ENCODE results near the gene NR2F2.

The NR2F2 gene

DNA sequence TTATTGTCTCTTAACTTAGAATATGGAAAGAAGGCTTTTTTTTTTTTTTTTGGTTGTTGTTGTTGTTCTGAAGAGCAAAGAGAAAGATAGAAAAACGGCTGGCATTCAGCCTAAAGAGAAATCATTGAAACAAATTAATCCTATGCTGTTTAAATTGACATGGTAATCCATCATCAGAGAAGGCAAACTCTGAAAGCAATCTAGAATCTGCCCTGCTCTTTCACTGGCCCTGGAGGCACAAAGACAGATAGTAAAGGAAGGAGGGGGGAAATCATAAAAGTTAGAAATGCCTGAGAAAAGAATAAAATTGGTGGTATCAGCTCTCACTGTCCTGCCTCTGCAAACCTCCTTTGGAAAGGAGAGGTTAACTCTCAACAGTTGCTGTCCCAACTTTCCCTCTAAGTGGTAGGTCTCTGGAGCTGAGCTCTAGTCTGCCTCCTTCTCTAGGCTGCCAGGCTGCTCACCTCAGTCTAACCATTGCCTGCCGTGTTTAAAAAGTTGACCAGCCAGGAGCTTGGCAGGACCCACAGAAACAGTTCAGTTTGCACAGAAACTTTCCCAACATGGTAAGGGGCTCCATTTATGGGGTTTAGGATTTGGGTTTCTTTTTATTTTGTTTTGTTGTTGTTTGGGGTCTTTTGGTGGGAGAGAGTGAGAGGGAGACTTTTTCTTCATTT, 13.4 kb upstream of the NR2F2 start:
- DNase-seq (ENCODE audit: extremely low read depth in 1 of 2, low read depth in 1 of 2) = no peak

DNA sequence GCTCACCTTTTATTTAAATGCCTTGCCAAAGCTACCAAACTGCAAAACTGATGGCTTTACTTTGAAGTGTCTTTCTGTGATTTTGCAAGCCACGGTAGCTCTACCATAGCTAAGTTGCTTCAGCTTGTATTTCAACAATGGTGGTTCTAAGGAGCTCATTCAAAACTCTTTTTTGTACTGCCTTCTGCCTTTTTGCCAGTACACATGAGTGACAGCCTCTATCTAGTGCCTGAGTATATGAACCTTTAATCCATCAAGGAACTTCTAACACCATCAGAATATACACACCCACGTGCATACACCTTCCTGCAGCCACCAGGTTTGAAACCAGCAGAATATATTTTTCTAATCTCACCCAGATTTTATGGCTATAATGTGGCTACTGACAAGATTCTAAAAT, 10.4 kb upstream of the NR2F2 start:
- DNase-seq (ENCODE audit: extremely low read depth in 1 of 2, low read depth in 1 of 2) = no peak

DNA sequence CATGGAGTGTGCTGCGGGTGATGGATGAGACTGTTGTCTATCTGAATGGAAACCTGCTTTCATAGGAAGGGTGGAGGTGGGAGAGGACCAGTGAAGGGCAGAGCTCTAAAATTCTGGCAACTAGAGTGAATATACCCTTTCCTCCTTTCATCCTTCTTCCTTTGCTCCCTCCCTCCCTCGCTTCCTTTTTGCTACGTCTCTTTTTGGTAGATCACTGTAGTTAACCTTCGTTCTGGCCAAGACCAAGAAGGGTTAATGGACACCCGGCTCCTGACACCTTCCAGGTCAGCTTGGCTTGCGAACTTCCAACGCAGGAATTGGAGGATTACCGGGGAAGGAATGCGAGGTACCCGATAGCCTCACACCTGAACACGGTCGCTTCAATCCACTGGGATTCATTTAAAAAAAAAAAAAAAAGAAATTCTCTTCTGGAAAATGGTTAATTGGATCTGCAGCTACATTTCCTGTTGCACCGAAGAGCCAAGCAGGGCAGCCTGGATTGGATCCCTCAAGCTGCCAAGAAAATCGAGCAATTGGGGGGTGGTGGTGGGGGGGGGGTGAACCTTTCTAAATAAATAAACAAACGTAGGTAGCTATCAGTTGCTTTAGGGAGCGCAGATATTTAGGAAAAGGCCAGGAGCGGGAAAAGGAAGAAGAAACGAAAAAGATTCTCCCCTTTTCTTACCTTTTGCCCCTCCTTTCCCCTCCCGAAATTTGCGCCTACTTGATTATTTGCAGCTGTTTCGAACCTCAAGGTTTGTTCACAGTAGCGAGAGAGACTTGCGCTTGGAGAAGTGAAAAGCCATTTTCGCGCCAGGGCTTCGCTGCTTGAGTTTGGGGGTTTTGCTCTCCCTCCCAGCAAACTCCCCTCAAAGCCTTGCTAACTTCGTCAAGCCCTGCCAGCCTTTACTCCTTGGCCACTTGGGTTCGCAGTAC, 9.5 kb upstream of the NR2F2 start:
- no peak for DNase-seq (ENCODE audit: extremely low read depth in 1 of 2, low read depth in 1 of 2)

DNA sequence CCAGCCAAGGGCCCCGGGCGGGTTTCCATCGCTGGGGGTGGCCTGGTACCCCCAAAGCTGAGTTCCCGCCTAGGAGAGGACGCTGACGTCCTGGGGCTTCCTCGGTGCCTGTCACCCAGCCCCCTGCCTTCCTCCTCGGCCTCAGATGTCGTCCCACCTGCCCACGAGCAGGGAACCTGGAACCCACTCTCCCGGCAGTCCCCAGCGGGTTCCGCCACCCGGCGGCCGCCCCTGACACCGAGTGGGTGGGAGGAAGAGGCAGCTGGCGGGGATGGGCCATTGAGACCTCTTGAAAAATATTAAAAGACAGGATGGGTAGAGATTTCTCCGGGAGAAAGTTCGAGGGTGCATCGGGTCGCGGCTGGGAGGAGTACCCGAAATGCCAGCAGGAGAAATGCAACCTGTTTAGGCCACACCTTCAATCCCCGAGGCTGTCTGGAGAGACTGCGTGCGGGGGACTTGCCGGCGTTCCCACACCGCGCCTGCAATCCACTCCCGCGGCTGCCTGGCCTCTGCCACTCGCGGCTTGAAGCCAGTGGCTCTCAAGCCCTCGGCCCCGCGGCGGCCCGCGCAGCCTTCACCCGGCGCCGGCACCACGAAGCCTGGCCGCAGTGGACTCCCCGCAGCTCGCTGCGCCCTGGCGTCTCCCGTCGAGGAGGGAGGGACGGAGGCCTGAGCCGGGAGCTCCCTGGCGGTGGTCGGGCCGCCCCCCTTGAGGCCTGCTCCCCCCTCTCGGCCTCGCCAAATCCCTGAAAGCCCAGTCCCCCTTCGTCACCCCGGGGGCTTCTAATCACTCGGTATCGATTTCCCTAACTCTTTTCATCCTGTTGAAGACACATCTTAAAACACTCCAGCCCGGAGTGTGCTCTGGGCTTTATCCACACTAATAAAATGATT, 8.6 kb upstream of the NR2F2 start:
- no peak for DNase-seq (ENCODE audit: extremely low read depth in 1 of 2, low read depth in 1 of 2)

DNA sequence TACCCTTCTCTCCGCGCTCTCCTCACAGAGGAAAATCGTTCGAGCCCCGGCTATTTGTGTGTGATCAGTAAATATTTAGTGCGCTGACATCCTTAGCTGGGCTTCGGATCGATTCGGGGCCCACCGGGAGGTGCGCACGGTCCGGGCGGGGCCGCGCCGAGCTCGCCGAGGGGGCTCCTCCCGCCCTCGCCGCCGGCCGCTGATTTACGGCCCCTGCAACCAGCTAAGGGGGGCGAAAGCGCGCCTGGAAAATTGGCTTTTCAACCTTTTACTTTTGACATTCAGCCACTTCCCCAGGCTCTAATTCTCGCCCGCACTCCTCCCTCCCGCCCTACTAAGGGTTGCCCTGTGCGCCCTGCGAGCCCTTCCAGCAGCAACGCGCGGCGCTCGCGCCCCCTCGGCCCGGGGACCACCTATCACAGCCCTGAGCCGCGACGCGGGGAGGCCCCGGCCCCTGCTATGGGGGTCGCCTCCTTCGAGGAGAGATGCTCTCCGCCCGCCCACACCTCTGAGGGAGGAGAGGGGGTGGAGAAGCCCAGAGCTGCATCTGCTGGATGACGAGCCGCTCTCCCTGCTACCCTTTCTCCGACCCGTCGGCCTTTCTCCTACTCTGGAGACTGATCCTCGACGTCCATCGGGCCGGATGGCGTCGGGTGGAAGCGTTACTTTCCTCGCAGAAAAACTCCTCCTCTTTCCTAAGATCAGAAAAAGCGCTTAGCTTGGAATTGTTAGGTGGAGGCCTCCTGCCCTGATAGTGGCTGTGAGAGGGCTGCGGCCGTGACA, 7.8 kb upstream of the NR2F2 start:
- no peak for DNase-seq (ENCODE audit: extremely low read depth in 1 of 2, low read depth in 1 of 2)

GRCh38 chr15:96323319-96324145, 7.0 kb upstream of the NR2F2 start:
- no peak for DNase-seq (ENCODE audit: extremely low read depth in 1 of 2, low read depth in 1 of 2)

DNA sequence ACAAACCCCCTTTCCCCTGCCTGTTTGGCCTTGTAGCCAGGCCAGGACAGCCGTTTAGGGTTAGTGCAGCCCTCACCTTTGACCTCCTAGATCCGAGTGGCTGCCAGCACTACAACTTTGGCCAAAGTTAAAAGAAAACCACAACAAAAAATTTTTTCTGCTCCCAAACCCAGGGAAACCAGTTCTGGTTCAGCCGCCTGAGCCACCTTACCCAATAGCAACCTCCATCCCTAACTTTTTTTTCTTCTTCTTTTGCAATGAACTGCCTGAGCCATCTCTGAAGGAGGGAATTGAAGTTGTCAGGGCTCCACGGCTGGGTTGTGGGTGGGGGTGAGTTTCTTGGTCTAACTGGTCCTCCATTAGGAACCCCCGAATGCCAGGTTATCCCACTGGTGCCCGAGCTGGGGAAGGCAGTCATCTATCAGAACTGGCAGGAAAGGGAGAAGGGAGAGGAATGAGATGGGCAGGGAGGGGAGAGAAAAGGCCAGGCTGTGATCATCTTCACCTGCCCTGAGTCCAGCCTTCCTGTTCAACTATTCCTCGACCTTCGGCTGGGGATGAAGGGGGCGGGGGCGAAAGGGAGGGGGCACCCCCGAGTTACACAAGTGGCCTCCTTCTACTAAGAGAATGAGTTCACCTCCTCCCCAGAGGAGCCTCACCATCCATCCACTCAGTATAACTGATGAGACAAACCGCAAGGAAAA, 6.2 kb upstream of the NR2F2 start:
- no peak for DNase-seq (ENCODE audit: extremely low read depth in 1 of 2, low read depth in 1 of 2)

- DNase-seq (ENCODE audit: extremely low read depth in 1 of 2, low read depth in 1 of 2) = no peak
These were observed 5.5 kb upstream of the NR2F2 start for GRCh38 chr15:96324940-96325540.

DNA sequence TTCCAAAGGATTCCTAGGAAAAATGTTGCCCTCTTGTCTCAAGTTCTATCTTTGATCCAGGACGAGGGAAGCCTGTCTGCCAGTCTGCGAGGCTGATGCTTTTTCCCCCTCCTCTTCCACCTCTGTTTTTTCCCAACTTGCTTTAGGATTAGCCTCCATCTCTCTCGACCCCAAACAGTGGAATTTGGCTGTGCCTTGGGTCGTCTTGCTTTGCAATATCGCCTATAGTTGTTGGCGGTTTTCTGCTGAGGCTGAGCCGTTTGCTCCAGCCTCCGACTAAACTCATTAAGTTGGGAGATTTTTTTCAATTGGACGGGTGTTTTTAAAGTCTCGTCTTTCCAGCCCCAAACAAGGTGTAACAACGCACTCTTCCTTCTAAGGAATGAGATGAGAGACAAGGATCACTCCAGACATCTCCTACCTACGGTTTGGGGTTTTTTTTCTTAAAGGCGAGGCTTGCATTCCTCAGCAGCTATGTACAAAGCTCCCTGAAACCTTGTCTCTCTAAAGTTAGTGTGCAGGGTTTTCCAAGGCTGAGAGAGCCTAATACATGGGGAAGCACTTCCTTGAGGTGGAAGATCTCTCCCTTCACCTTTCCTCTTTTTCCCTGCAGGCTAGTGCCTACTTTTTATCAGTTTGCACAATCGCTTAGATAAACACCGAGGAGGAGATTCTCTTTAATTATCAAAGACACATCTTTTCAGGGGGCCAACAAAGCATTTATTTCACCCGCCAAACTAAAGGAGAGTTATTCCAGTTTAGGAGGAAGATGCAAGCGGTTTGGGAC, 4.8 kb upstream of the NR2F2 start:
- no peak for DNase-seq (ENCODE audit: extremely low read depth in 1 of 2, low read depth in 1 of 2)

DNA sequence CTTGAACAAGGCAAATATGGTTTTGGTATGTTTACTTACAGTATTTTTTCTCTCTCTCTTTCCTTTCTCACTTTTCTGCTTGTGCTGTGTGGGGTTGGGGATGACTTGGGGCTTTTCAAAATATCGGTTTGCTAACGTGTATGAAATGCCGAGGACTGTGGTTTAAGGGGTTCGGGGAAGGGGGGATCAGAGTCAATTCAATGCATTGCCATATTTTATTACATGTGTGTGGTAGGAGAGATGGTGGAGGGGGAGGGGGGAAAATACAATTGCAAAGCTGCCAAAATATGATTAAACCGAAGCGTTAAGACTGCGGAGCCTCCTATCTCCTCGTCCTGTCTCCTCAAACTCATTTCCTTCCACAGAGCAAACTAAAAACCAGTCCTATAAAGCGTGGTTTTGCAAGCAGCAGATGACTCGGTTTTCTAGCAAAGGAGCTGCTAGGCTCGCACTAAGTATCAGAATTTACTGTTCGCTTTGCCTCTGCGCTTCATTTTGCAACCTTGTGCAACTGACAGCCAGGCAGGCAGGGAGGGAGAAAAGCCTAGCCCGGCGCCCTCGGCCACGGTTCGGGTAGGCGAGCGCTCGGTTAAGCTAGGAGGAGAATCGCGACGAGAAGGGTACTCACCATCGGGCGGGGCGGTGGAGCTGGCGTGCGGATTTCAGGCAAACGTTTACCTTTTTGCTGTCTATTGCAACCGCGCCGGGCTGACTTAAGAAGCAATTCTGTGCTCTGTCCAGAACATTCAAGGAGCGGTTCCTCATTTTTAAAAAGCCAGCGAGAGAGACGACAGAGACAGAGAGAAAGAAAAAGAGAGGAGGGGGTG, 4.0 kb upstream of the NR2F2 start:
- no peak for DNase-seq (ENCODE audit: extremely low read depth in 1 of 2, low read depth in 1 of 2)

GRCh38 chr15:96327155-96327741, 3.3 kb upstream of the NR2F2 start:
- no peak for DNase-seq (ENCODE audit: extremely low read depth in 1 of 2, low read depth in 1 of 2)

DNA sequence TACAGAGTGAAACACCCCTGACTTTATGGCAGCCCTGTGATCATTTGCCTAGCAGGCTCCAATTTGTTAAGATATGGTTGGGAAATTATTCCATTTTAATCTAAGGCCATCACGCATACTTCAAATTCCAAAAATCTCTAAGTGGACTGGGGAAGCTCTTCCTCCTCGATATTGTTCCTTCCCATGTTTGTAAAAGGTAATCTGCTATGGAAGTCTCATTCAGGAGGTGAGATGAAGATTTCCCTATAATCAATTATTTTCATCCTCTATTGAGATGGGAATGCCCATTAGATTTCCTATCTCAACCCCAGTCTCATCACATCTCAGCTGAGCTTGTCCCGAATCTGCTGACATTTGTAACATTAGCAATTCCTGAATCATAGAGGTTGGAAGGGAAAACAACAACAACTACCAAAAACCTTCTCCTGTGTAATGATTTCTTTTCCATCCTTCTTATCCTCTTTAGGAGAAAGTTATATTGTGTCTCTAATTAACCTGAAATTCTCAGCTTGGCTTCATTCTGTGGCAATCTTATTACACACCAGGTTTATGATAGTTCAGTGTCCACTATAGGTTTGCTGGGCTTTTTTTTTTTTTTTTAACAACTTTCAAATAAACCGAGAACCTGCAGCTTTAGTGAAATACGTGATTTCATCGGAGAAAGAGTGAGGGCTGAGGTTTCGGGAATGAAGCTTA, 2.2 kb upstream of the NR2F2 start:
- DNase-seq (ENCODE audit: extremely low read depth in 1 of 2, low read depth in 1 of 2) = no peak

GRCh38 chr15:96328877-96329195, 1.7 kb upstream of the NR2F2 start:
- DNase-seq (ENCODE audit: extremely low read depth in 1 of 2, low read depth in 1 of 2) = no peak

GRCh38 chr15:96329403-96329981, 1.0 kb upstream of the NR2F2 start:
- no peak for DNase-seq (ENCODE audit: extremely low read depth in 1 of 2, low read depth in 1 of 2)

GRCh38 chr15:96330064-96330449, 443 bp upstream of the NR2F2 start:
- no peak for DNase-seq (ENCODE audit: extremely low read depth in 1 of 2, low read depth in 1 of 2)
